Measurements from ENCODE around the gene LYRM7.

- TF ChIP-seq EZH2 (optimal IDR thresholded peaks at IDR 0.05; ENCODE audit: low read depth, low read length) (no peak), EZH2phosphoT487 (IDR thresholded peaks at IDR 0.05; ENCODE audit: low read length) (no peak)
- TF ChIP-seq, protein P1, sequence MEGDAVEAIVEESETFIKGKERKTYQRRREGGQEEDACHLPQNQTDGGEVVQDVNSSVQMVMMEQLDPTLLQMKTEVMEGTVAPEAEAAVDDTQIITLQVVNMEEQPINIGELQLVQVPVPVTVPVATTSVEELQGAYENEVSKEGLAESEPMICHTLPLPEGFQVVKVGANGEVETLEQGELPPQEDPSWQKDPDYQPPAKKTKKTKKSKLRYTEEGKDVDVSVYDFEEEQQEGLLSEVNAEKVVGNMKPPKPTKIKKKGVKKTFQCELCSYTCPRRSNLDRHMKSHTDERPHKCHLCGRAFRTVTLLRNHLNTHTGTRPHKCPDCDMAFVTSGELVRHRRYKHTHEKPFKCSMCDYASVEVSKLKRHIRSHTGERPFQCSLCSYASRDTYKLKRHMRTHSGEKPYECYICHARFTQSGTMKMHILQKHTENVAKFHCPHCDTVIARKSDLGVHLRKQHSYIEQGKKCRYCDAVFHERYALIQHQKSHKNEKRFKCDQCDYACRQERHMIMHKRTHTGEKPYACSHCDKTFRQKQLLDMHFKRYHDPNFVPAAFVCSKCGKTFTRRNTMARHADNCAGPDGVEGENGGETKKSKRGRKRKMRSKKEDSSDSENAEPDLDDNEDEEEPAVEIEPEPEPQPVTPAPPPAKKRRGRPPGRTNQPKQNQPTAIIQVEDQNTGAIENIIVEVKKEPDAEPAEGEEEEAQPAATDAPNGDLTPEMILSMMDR (IDR thresholded peaks at IDR 0.05; ENCODE audit: low read length), result no peak
These were observed 44.0 kb downstream of the LYRM7 start for GRCh38 chr5:131214609-131215227.

Data from MM.1S (cell line).